Heart left ventricle (tissue), 13 donors: ENCODE measurements around the gene LIN7B.

Experiments
- CTCF ChIP-seq, 12 donors: fragments of 200-600 bp; sonication (generic) in 4 of 12; IDR thresholded peaks; one replicate each; pipeline versions ENCODE4 v1.5.0 to v1.8.0; 2018 to 2022; ENCODE audit warnings: antibody characterized with exemption in 12 of 12, mild to moderate bottlenecking in 5 of 12
- POLR2A ChIP-seq, 2 donors: fragments of 450-650 bp; IDR thresholded peaks; one replicate each; pipeline ENCODE4 v1.6.1; 2017; ENCODE audit warnings: antibody characterized with exemption in 2 of 2, mild to moderate bottlenecking in 2 of 2, moderate library complexity in 2 of 2
- donor health status: ischemic (EF 13 %, LVEDD 7.1; RV severe dilation, severe dysfunction).
- donor health status: DM: no; HTN: yes; CAD: no.
- donor health status: DM: no; HTN: no; CAD: no.
- donor health status: ischemic (EF 25% LVEDD 6.9; RV normal size, moderate dysfunction).
- donor health status: ischemic (EF 25% LVEDD 5.7; RV mildly dilated, moderate dysfunction).
- donor health status: ischemic (EF 35%, LVEDD 5.7; RV mildly dilated, moderate dysfunction).
- donor health status: nonischemic (EF 11% LVEDD 7.7; RV severe dilation, severe dysfunction).
- donor health status: DM: yes; HTN: yes; CAD: no.
- donor health status: PGD.
- donor health status: ischemic (EF 29% LVEDD 5.4; RV normal size, mild dysfunction).
- donor health status: nonischemic (EF 23%, LVEDD 6.1; RV moderate dilation, normal function).

DNA sequence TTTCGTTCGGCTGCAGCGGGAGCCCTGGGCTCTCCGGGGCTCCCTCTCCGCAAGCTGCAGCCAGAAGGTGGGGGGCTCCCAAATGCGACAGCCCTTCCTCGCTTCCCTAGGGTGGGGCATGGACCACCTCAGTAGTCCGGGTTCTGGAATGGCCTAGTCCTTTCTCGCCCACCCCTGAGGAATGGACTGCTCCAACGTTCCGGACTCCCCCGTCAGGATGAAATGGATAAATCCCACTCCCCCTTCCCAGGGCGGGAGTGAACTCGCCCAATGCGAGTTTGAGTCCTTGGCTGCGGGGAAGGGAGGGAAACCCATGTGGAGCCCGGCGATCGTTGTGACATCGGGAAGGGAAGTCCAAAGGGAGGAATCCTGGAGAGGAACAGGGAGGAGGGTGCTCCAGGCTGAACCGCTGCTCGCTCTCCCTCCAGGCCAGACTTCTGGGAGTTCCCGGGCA lies 35.5 kb downstream of the LIN7B start:
- TF ChIP-seq CTCF (IDR thresholded peaks at IDR 0.05) (peak in 1 of 12 donors; percentile 7), POLR2A (IDR thresholded peaks at IDR 0.05) (no peak)
